GM18511 (cell line): Measurements from ENCODE around the gene ZNF774.
"Not testable (repeated sequence)": the region's sequence is repeated elsewhere in the genome, so short reads cannot be mapped to it uniquely, and the experiment has no call there.

Experiments used
- ATAC-seq: cut with Tn5 transposase; IDR thresholded peaks from one replicate; pipeline ENCODE4 v1.9.1; 2021; ENCODE audit warnings: mild to moderate bottlenecking, moderate library complexity; ENCODE audit not compliant: unreplicated experiment

The ZNF774 gene

GRCh38 chr15:90352107-90352893, at the start of gene ZNF774:
TSS of gene ZNF774 (plus strand) at chr15:90352284. CDS start at chr15:90354661, 2,377 bp downstream.
- peak; percentile 99 for ATAC-seq

GRCh38 chr15:90305355-90305754, 46.7 kb upstream of the ZNF774 start:
- ATAC-seq: not testable (repeated sequence)

- no peak for ATAC-seq
Measured at GRCh38 chr15:90305932-90306331, 46.2 kb upstream of the ZNF774 start.

- peak; percentile 83 for ATAC-seq
Measured at GRCh38 chr15:90306560-90306959, 45.5 kb upstream of the ZNF774 start.

- no peak for ATAC-seq
Measured at GRCh38 chr15:90307661-90308060, 44.4 kb upstream of the ZNF774 start.

- no peak for ATAC-seq
Measured at GRCh38 chr15:90309020-90309419, 43.1 kb upstream of the ZNF774 start.

- ATAC-seq: no peak
Measured at GRCh38 chr15:90315278-90315982, 36.7 kb upstream of the ZNF774 start.

- ATAC-seq: no peak
Measured at GRCh38 chr15:90316139-90316538, 35.9 kb upstream of the ZNF774 start.

GRCh38 chr15:90318591-90318990, 33.5 kb upstream of the ZNF774 start:
- ATAC-seq: no peak

GRCh38 chr15:90320062-90320884, 31.8 kb upstream of the ZNF774 start:
- ATAC-seq: peak; percentile 87

- no peak for ATAC-seq
Measured at GRCh38 chr15:90320885-90321278, 31.2 kb upstream of the ZNF774 start.

GRCh38 chr15:90322538-90322937, 29.5 kb upstream of the ZNF774 start:
- no peak for ATAC-seq

- no peak for ATAC-seq
Measured at GRCh38 chr15:90325726-90326125, 26.4 kb upstream of the ZNF774 start.

GRCh38 chr15:90326441-90326840, 25.6 kb upstream of the ZNF774 start:
- ATAC-seq: no peak

GRCh38 chr15:90327311-90327710, 24.8 kb upstream of the ZNF774 start:
- no peak for ATAC-seq

GRCh38 chr15:90334304-90334731, 17.8 kb upstream of the ZNF774 start:
- ATAC-seq: no peak

- no peak for ATAC-seq
Measured at GRCh38 chr15:90336705-90337141, 15.4 kb upstream of the ZNF774 start.

- ATAC-seq: no peak
Measured at GRCh38 chr15:90337256-90337655, 14.8 kb upstream of the ZNF774 start.

GRCh38 chr15:90338532-90338931, 13.6 kb upstream of the ZNF774 start:
- no peak for ATAC-seq

- no peak for ATAC-seq
Measured at GRCh38 chr15:90340345-90340744, 11.7 kb upstream of the ZNF774 start.

GRCh38 chr15:90343302-90343790, 8.7 kb upstream of the ZNF774 start:
- ATAC-seq: no peak
